C4-2B (cell line): ENCODE measurements around the gene TCF4.

Experiments used
- CTCF ChIP-seq: fragments of 450-650 bp; conservative IDR thresholded peaks from 2 replicates; pipeline ENCODE4 v1.5.1; 2017; ENCODE audit warnings: mild to moderate bottlenecking
- ZFX ChIP-seq: fragments of 450-650 bp; IDR thresholded peaks from 2 replicates; pipeline ENCODE4 v1.6.1; 2017

GRCh38 chr18:55477860-55478581 lies 110.0 kb downstream of the TCF4 start:
- TF ChIP-seq CTCF (no peak), ZFX (no peak)
